Chondrocyte (in vitro differentiated cells): ENCODE results near the gene DDRGK1. TPM values are rescaled to one million over a fixed set of nuclear protein-coding genes. Genes with fewer than 3 reads are reported as not detected.

ENCODE experiments used
- DNase-seq: peaks from one replicate; pipeline ENCODE4 v3.0.0; 2021; ENCODE audit warnings: mixed read lengths, low spot score
- H3K27ac Mint-ChIP-seq: one replicate; pipeline ENCODE4 v1.8.0; 2021; ENCODE audit warnings: mild to moderate bottlenecking, moderate library complexity, mixed read lengths; ENCODE audit not compliant: unreplicated experiment
- H3K27me3 Mint-ChIP-seq: 2 replicates; pipeline ENCODE4 v1.8.0; 2021; ENCODE audit warnings: low read depth, mixed read lengths
- H3K36me3 Mint-ChIP-seq: 2 replicates; pipeline ENCODE4 v1.8.0; 2021; ENCODE audit warnings: low read depth, mixed read lengths
- H3K4me1 Mint-ChIP-seq: 2 replicates; pipeline ENCODE4 v1.8.0; 2021; ENCODE audit warnings: low read depth, mild to moderate bottlenecking, mixed read lengths
- H3K4me3 Mint-ChIP-seq: one replicate; pipeline ENCODE4 v1.8.0; 2021; ENCODE audit warnings: mild to moderate bottlenecking, moderate library complexity, mixed read lengths; ENCODE audit not compliant: unreplicated experiment
- H3K9me3 Mint-ChIP-seq: 2 replicates; pipeline ENCODE4 v1.8.0; 2021; ENCODE audit warnings: low read depth, mixed read lengths
- total RNA-seq: library from RNA; stranded (reverse); gene quantifications from 3 replicates; pipeline ENCODE4 v1.2.1, GENCODE V29; 2021
- TF ChIP-seq, protein P1 (sequence below): fragments of 200-600 bp; sonication (generic); IDR thresholded peaks from 2 replicates; pipeline ENCODE4 v1.5.0; 2021; ENCODE audit warnings: antibody characterized with exemption, mild to moderate bottlenecking, moderate library complexity

DDRGK1 gene
- total RNA-seq, 1 donor from 2014 or later = 62.6 TPM

DNA sequence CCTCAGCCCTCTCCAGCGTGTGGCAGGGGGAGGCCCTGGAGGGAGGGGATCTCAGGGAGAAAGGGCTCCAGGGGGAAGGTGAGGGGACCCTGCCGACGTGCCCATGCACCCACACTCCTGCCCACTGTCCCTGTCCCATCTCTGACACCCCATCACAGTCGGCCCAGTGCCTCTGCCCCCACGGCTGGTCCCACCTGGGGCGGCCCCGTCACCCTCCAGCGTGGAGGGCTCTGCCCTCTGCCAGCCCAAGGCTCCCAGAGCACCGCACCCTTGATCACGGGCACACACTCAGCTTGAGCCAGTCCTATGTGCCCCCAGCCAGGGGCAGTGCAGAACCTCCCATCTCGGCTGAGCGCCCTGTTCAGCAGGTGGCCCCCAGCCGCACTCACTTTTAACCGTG lies 25.3 kb upstream of the DDRGK1 start:
- Mint-ChIP-seq H3K9me3 (no peaks in the 10 kb centered on the region), H3K4me3 (no peak overlapping the region), H3K27ac (no peak overlapping the region), H3K4me1 (peaks cover 13% of the 10 kb centered on the region), H3K27me3 (no peaks in the 10 kb centered on the region), H3K36me3 (no peaks in the 10 kb centered on the region)
- DNase-seq = no peak
- TF ChIP-seq, protein P1, sequence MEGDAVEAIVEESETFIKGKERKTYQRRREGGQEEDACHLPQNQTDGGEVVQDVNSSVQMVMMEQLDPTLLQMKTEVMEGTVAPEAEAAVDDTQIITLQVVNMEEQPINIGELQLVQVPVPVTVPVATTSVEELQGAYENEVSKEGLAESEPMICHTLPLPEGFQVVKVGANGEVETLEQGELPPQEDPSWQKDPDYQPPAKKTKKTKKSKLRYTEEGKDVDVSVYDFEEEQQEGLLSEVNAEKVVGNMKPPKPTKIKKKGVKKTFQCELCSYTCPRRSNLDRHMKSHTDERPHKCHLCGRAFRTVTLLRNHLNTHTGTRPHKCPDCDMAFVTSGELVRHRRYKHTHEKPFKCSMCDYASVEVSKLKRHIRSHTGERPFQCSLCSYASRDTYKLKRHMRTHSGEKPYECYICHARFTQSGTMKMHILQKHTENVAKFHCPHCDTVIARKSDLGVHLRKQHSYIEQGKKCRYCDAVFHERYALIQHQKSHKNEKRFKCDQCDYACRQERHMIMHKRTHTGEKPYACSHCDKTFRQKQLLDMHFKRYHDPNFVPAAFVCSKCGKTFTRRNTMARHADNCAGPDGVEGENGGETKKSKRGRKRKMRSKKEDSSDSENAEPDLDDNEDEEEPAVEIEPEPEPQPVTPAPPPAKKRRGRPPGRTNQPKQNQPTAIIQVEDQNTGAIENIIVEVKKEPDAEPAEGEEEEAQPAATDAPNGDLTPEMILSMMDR = no peak

DNA sequence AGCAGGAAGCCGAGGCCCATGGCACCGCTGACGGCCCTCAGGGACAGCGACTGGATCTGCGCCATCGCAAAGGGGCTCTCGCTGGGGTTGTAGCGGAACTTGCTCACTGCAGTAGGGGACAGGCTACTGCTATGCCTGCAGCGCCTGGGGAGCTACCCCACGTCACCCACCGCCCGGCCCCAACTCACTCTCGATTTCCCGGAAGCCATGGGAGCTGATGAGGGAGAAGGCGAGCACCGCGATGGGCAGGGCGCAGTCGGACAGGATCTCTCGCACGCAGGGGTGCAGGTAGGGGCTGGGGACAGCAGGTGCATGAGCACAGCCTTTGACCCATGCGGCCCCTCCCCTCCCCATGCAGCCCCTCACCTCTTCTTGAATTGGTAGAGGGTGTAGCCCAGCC lies 24.7 kb upstream of the DDRGK1 start:
- no peaks in the 10 kb centered on the region for H3K9me3 Mint-ChIP-seq
- H3K4me3 Mint-ChIP-seq = no peak overlapping the region
- no peaks in the 10 kb centered on the region for H3K36me3 Mint-ChIP-seq
- H3K27ac Mint-ChIP-seq = no peak overlapping the region
- H3K27me3 Mint-ChIP-seq = no peaks in the 10 kb centered on the region
- peaks cover 13% of the 10 kb centered on the region for H3K4me1 Mint-ChIP-seq
- TF ChIP-seq, protein P1 = no peak
- DNase-seq = no peak

DNA sequence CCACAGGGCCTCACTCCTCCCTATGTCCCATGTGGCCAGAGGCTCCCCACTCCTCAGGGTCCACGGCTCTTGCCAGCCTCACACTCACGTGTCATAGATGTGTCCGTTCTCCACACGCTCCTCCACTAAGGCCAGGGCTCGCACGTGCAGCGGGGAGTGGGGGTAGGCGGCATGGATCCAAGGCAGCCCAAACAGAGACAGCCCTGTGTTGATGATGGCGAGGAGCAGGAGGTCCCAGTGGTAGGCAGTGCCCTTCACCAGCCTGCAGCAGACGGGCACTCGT lies 24.2 kb upstream of the DDRGK1 start:
- DNase-seq = no peak

DNA sequence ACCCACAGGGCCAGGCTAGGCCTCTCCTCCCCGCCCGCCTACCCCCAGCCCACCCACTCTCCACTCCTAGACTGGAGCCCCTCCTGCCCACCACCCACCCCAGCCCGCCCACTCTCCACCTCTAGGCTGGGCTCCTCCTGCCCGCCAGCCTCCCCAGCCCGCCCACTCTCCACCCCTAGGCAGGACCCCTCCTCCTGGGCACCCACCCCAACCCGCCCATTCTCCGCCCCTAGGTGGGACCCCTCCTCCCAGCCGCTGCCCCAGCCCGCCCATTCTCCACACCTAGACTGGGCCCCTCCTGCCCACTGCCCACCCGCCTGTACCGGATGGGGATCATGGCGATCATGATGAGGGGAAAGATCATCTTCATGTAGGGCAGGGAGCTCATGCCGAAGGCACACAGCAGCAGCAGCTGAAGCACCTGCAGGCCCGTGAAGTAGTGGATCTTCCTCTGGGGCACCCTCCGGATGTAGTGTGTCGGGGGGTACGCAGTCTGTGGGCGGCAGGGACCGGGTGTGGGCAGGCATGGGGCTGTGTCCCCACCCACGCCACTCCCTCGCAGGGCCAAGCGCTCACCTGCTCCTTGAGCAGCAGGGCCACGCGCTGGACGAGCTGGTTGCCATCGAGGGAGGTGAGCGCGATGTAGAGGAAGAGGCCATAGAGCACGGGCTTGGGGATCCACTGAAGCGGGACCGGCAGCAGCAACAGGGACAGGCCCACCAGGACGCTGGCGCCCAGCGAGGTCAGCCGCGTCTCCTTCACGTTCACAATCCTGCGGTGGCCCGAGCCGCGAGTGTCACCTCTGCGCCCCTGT lies 23.7 kb upstream of the DDRGK1 start:
- TF ChIP-seq, protein P1 = no peak
- no peaks in the 10 kb centered on the region for H3K9me3 Mint-ChIP-seq
- no peaks in the 10 kb centered on the region for H3K27me3 Mint-ChIP-seq
- no peaks in the 10 kb centered on the region for H3K36me3 Mint-ChIP-seq
- no peak overlapping the region for H3K27ac Mint-ChIP-seq
- DNase-seq = no peak
- no peak overlapping the region for H3K4me3 Mint-ChIP-seq
- H3K4me1 Mint-ChIP-seq = peaks cover 13% of the 10 kb centered on the region

More for the DNA sequence above, 24.2 kb upstream of the DDRGK1 start:
- Mint-ChIP-seq H3K36me3 (no peaks in the 10 kb centered on the region), H3K9me3 (no peaks in the 10 kb centered on the region), H3K4me1 (peaks cover 13% of the 10 kb centered on the region), H3K27ac (no peak overlapping the region), H3K4me3 (no peak overlapping the region), H3K27me3 (no peaks in the 10 kb centered on the region)
- TF ChIP-seq, protein P1 = no peak

DNA sequence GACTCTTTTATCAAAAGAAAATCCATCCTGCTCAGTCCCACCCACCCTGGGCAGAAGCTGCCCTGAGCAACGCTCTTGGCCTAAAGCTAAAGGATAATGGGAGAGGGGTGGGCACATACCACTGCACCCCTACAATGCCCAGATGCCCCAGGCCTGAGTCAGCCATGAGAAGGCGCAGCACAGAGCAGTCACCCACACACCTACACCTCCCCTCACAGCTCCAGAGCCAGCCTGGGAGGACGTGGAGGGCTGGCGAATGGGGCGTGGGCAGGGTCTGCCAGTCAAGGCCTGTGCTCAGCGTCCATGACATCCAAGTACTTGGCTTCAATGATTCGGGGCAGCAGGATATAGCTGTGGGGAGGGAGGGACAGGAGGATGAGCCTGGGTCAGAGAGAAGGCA lies 23.0 kb upstream of the DDRGK1 start:
- DNase-seq = no peak
- H3K36me3 Mint-ChIP-seq = no peaks in the 10 kb centered on the region
- TF ChIP-seq, protein P1 = no peak
- H3K4me1 Mint-ChIP-seq = peaks cover 13% of the 10 kb centered on the region
- no peak overlapping the region for H3K4me3 Mint-ChIP-seq
- H3K27me3 Mint-ChIP-seq = no peaks in the 10 kb centered on the region
- no peak overlapping the region for H3K27ac Mint-ChIP-seq
- no peaks in the 10 kb centered on the region for H3K9me3 Mint-ChIP-seq
